A549 (cell line): ENCODE measurements around the gene SLC29A2. TPM values are rescaled to one million over a fixed set of nuclear protein-coding genes. Genes with fewer than 3 reads are reported as not detected.
A peak's percentile ranks its signal among the peaks of the same experiment; 100 is the strongest.

Experiments
- ATAC-seq, 2 experiments: fragments of 200-7000 bp in 1 of 2; fragments of >200 bp in 1 of 2; cut with Nextera tagmentation in 1 of 2; cut with Tn5 transposase in 1 of 2; 3 replicates each; pipeline versions ENCODE4 v1.8.0 to v1.9.1; 2018 to 2020; ENCODE audit warnings: mild to moderate bottlenecking in 1 of 2, moderate library complexity in 1 of 2
- CTCF ChIA-PET: fragments of 300-600 bp; sonication (Branson Sonifier 250); formaldehyde crosslinking; extraction: SDS; loops from one replicate; lab custom pipeline; 2021; ENCODE audit warnings: antibody characterized with exemption, inconsistent platforms; lab: Yijun Ruan, JAX
- POLR2A ChIA-PET: fragments of 350-600 bp; formaldehyde crosslinking; extraction: SDS; loops from one replicate; lab custom pipeline; 2021; ENCODE audit warnings: antibody characterized with exemption, inconsistent platforms; lab: Yijun Ruan, JAX
- DNase-seq, 2 experiments: peaks; one replicate each; pipeline versions ENCODE4 v3.0.0 to v3.0.0-alpha.2; 2011 to 2016; ENCODE audit warnings: low read depth in 1 of 2, low spot score in 1 of 2
- FAIRE-seq: peaks from 2 replicates; lab custom pipeline; 2011; peaks lifted over from hg19 to GRCh38; lab: Jason Lieb, UNC
- H3K27ac ChIP-seq, 2 experiments: fragments of >200 bp; sonication (Bioruptor Twin); formaldehyde crosslinking; 3 replicates each; pipeline ENCODE4 v1.5.1; 2016 to 2017
- H3K4me1 ChIP-seq: fragments of >200 bp; sonication (Bioruptor Twin); formaldehyde crosslinking; 3 replicates; pipeline ENCODE4 v1.6.1; 2016
- H3K4me2 ChIP-seq: fragments of >200 bp; sonication (Bioruptor Twin); formaldehyde crosslinking; 3 replicates; pipeline ENCODE4 v1.6.1; 2016
- H3K4me3 ChIP-seq: fragments of >200 bp; sonication (Bioruptor Twin); formaldehyde crosslinking; 3 replicates; pipeline ENCODE4 v1.5.1; 2016
- H3K9me3 ChIP-seq: fragments of >200 bp; sonication (Bioruptor Twin); formaldehyde crosslinking; 3 replicates; pipeline ENCODE4 v1.6.1; 2016
- ATOH8 ChIP-seq: fragments of 250-450 bp; sonication (Bioruptor Pico); IDR thresholded peaks from 2 replicates; pipeline ENCODE4 v1.5.0; 2020; ENCODE audit warnings: low read depth, mild to moderate bottlenecking, moderate library complexity
- BHLHE40 ChIP-seq: IDR thresholded peaks from 2 replicates; pipeline ENCODE4 v1.6.1; 2012; ENCODE audit warnings: low read depth, low read length, inconsistent platforms
- CHD2 ChIP-seq: fragments of 150-350 bp; IDR thresholded peaks from 2 replicates; pipeline ENCODE4 v1.6.1; 2014; ENCODE audit warnings: low read length; ENCODE audit not compliant: partially characterized antibody
- CHD4 ChIP-seq: fragments of 200-600 bp; sonication (generic); IDR thresholded peaks from 2 replicates; pipeline ENCODE4 v1.6.1; 2016; ENCODE audit warnings: antibody characterized with exemption, mild to moderate bottlenecking, borderline replicate concordance
- E2F6 ChIP-seq: IDR thresholded peaks from 2 replicates; pipeline ENCODE4 v1.6.1; 2012; ENCODE audit warnings: low read depth, borderline replicate concordance
- ESRRA ChIP-seq: fragments of 150-350 bp; IDR thresholded peaks from 2 replicates; pipeline ENCODE4 v1.6.1; 2014; ENCODE audit warnings: mild to moderate bottlenecking, low read length, borderline replicate concordance
- FOSL2 ChIP-seq, 2 experiments: fragments of 450-650 bp in 1 of 2; fragments of >200 bp in 1 of 2; sonication (Bioruptor Twin) in 1 of 2; formaldehyde crosslinking; IDR thresholded peaks; 2 replicates each; pipeline versions ENCODE4 v1.5.0 to v1.6.1; 2016 to 2020; ENCODE audit warnings: mild to moderate bottlenecking in 1 of 2, moderate library complexity in 1 of 2
- HDAC2 ChIP-seq: fragments of 200-600 bp; sonication (generic); IDR thresholded peaks from 2 replicates; pipeline ENCODE4 v1.6.1; 2016
- HES2 ChIP-seq: fragments of >200 bp; sonication (Bioruptor Twin); formaldehyde crosslinking; IDR thresholded peaks from 2 replicates; pipeline ENCODE4 v1.6.1; 2016
- HEYL ChIP-seq: fragments of 250-450 bp; sonication (Bioruptor Pico); IDR thresholded peaks from 2 replicates; pipeline ENCODE4 v1.8.0; 2021; ENCODE audit warnings: mild to moderate bottlenecking, moderate library complexity
- HMGXB4 ChIP-seq: fragments of 250-450 bp; sonication (Bioruptor Pico); IDR thresholded peaks from 2 replicates; pipeline ENCODE4 v1.5.0; 2021; ENCODE audit warnings: mild to moderate bottlenecking, moderate library complexity, borderline replicate concordance
- HOXA7 ChIP-seq: fragments of 250-450 bp; sonication (Bioruptor Pico); IDR thresholded peaks from 2 replicates; pipeline ENCODE4 v1.5.0; 2020; ENCODE audit warnings: mild to moderate bottlenecking, moderate library complexity
- HOXB13 ChIP-seq: fragments of 250-450 bp; sonication (Bioruptor Pico); IDR thresholded peaks from 2 replicates; pipeline ENCODE4 v1.5.0; 2020; ENCODE audit warnings: low read depth, mild to moderate bottlenecking, moderate library complexity
- HOXB5 ChIP-seq: fragments of 250-450 bp; sonication (Bioruptor Pico); IDR thresholded peaks from 2 replicates; pipeline ENCODE4 v1.5.0; 2020; ENCODE audit warnings: mild to moderate bottlenecking, moderate library complexity
- JUNB ChIP-seq: fragments of >200 bp; sonication (Bioruptor Twin); formaldehyde crosslinking; IDR thresholded peaks from 2 replicates; pipeline ENCODE4 v1.6.1; 2016
- KDM5A ChIP-seq: fragments of 200-600 bp; sonication (generic); IDR thresholded peaks from 2 replicates; pipeline ENCODE4 v1.6.1; 2016; ENCODE audit warnings: antibody characterized with exemption, mild to moderate bottlenecking
- MAX ChIP-seq: IDR thresholded peaks from 2 replicates; pipeline ENCODE4 v1.6.1; 2012
- MYC ChIP-seq: IDR thresholded peaks from 2 replicates; pipeline ENCODE4 v1.6.1; 2012; ENCODE audit warnings: mild to moderate bottlenecking, inconsistent platforms, low read length, improper control_type of control experiment, borderline replicate concordance
- RFX5 ChIP-seq: fragments of 450-650 bp; IDR thresholded peaks from 2 replicates; pipeline ENCODE4 v1.7.1; 2014; ENCODE audit warnings: antibody characterized with exemption, mild to moderate bottlenecking, moderate library complexity
- RNF2 ChIP-seq: fragments of 200-600 bp; sonication (generic); IDR thresholded peaks from 2 replicates; pipeline ENCODE4 v1.6.1; 2016; ENCODE audit warnings: low read depth, mild to moderate bottlenecking, antibody characterized with exemption, moderate library complexity, borderline replicate concordance
- SMC3 ChIP-seq: fragments of >200 bp; sonication (Bioruptor Twin); formaldehyde crosslinking; IDR thresholded peaks from 3 replicates; pipeline ENCODE4 v1.6.1; 2018; ENCODE audit warnings: inconsistent platforms
- SREBF2 ChIP-seq: fragments of 450-650 bp; IDR thresholded peaks from 2 replicates; pipeline ENCODE4 v1.6.1; 2014; ENCODE audit warnings: mild to moderate bottlenecking, moderate library complexity
- TFCP2L1 ChIP-seq: fragments of 250-450 bp; sonication (Bioruptor Pico); IDR thresholded peaks from 2 replicates; pipeline ENCODE4 v1.5.0; 2021; ENCODE audit warnings: mild to moderate bottlenecking
- ZC3H11A ChIP-seq: fragments of 450-650 bp; IDR thresholded peaks from 2 replicates; pipeline ENCODE4 v1.6.1; 2014; ENCODE audit warnings: antibody characterized with exemption, mild to moderate bottlenecking
- ZNF302 ChIP-seq: fragments of 250-450 bp; sonication (Bioruptor Pico); IDR thresholded peaks from 2 replicates; pipeline ENCODE4 v1.9.0; 2021; ENCODE audit warnings: inconsistent platforms, mild to moderate bottlenecking, moderate library complexity
- WGBS: methylation state at CpG from one replicate; pipeline ENCODE4 v1.1.6; 2017; ENCODE audit errors: missing lambda C conversion rate; 5-methylcytosine and 5-hydroxymethylcytosine counted together
- polyA plus RNA-seq, 4 experiments: library from polyadenylated mRNA; depleted of rRNA in 3 of 4; stranded (reverse); fragments of >200 nt; fragmentation: RNase III in 1 of 4; extraction: RNeasy Plus Mini Kit Qiagen cat#74134 plus additional on column Dnase treatment in 1 of 4; gene quantifications; 2 replicates in 3 of 4; 3 replicates in 1 of 4; pipeline ENCODE4 v1.2.3, GENCODE V29; 2011 to 2017

The SLC29A2 gene
- polyA plus RNA-seq, 2 of the 4 experiments (the other 2 are of a cell fraction): 2.6 to 7.6 TPM

GRCh38 chr11:66335531-66336233 is 35.9 kb downstream of the SLC29A2 start:
- TF ChIP-seq ZNF302: 0 out of 2 replicates have a peak, but pooled peaks have one; percentile 36
- TF ChIP-seq E2F6: peak; percentile 74; the same call in 1 of the 2 replicates
- TF ChIP-seq CHD4: no peak
- TF ChIP-seq CHD2: no peak
- TF ChIP-seq RNF2: no peak
- TF ChIP-seq MYC: no peak
- peak; percentile 74 for TF ChIP-seq MAX
- no peak for TF ChIP-seq HES2
- no peak for TF ChIP-seq FOSL2 (IDR thresholded peaks at IDR 0.05)
- TF ChIP-seq FOSL2 (CRISPR knock-in tag; IDR thresholded peaks at IDR 0.05): 0 out of 2 replicates have a peak, but pooled peaks have one; percentile 2
- no peak for TF ChIP-seq HMGXB4 (CRISPR knock-in tag)
- TF ChIP-seq HEYL (CRISPR knock-in tag): no peak
- no peak for TF ChIP-seq HOXA7 (CRISPR knock-in tag)
- no peak for TF ChIP-seq HOXB5 (CRISPR knock-in tag)
- TF ChIP-seq HOXB13 (CRISPR knock-in tag): no peak
- 0 out of 2 replicates have a peak, but pooled peaks have one; percentile 55 for TF ChIP-seq ATOH8 (CRISPR knock-in tag)
- 0 out of 2 replicates have a peak, but pooled peaks have one; percentile 1 for TF ChIP-seq ZC3H11A
- no peak for TF ChIP-seq SMC3
- peak; percentile 35 to 55 for ATAC-seq
- ChIA-PET CTCF (interaction anchor here (0.7 to 8.7 kb wide), 16 partner anchors 9 to 63 kb away, joined by 3 to 247 read pairs (median 4); partner anchors contain the start of genes B4GAT1, BRMS1, CD248 and TMEM151A), POLR2A (interaction anchor here (0.6 to 3.5 kb wide), 5 partner anchors 9 to 47 kb away, joined by 3 to 42 read pairs (median 4); partner anchors contain the start of genes BRMS1, CD248 and YIF1A)
- peaks cover 26% of the 10 kb centered on the region for H3K4me1 ChIP-seq
- no peak for FAIRE-seq
- H3K4me3 ChIP-seq: peak overlapping the region; percentile 56
- H3K9me3 ChIP-seq: no peaks in the 10 kb centered on the region
- 6% methylated on average over 26 of the region's 35 CpGs for WGBS
- no peak for DNase-seq
- peak overlapping the region; percentile 83 to 97 for H3K27ac ChIP-seq
- H3K4me2 ChIP-seq: peak overlapping the region; percentile 92

- peak overlapping the region; percentile 92 for H3K4me2 ChIP-seq
- no peaks in the 10 kb centered on the region for H3K9me3 ChIP-seq
- H3K27ac ChIP-seq: peak overlapping the region; percentile 83 to 97; a peak in 4 of 6 replicates
- CTCF ChIA-PET: interaction anchor here (0.6 to 8.7 kb wide), 10 partner anchors 10 to 316 kb away, joined by 3 to 247 read pairs (median 6); partner anchors contain the start of genes B4GAT1, BRMS1, CD248 and YIF1A
- TF ChIP-seq TFCP2L1 (CRISPR knock-in tag): no peak
- TF ChIP-seq JUNB: no peak
- TF ChIP-seq FOSL2 (IDR thresholded peaks at IDR 0.05): no peak
- no peak for TF ChIP-seq FOSL2 (CRISPR knock-in tag; IDR thresholded peaks at IDR 0.05)
- no peak for TF ChIP-seq CHD4
- TF ChIP-seq BHLHE40: no peak
- no peak for TF ChIP-seq RFX5
- TF ChIP-seq KDM5A: no peak
- no peak for TF ChIP-seq MAX
- no peak for TF ChIP-seq SREBF2
- TF ChIP-seq HDAC2: no peak
- TF ChIP-seq ESRRA: no peak
- POLR2A ChIA-PET: interaction anchor here (1.2 to 3.5 kb wide), 3 partner anchors 8 to 22 kb away, joined by 3 to 42 read pairs (median 11); partner anchors contain the start of gene BRMS1
- 92% methylated on average over 18 of the region's 42 CpGs for WGBS
- DNase-seq: no peak
- no peak for ATAC-seq
- peak overlapping the region; percentile 56; the same call in 2 of the 3 replicates for H3K4me3 ChIP-seq
- FAIRE-seq: no peak
- H3K4me1 ChIP-seq: peaks cover 26% of the 10 kb centered on the region
Observed at GRCh38 chr11:66334605-66335442, 36.7 kb downstream of the SLC29A2 start.
